Measurements from ENCODE around the gene RCN1.

Gene RCN1

DNA sequence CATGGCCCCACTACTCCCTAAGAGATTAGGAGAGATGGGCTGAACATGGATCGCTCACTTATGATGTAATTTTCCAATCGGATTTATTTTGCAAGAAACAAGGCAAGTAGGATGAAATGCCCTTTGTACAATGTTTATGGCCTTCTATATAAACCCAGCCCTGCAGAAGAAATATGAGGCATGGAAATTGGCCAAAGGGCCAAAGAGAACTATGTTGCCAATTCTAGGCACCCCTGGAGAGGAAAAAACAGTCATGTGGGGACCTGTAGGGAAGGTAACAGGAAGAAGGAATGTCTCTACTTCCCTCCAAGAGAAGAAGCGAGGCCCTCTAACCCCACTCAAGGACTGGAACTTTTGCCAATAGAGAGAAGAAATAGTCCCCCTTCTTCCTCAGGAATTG, 54.4 kb downstream of the RCN1 start:
- TF ChIP-seq GATA3 (IDR thresholded peaks at IDR 0.05; ENCODE audit: low read depth, low read length) (no peak), GATA2 (IDR thresholded peaks at IDR 0.05; ENCODE audit: low read depth, low read length) (no peak)

DNA sequence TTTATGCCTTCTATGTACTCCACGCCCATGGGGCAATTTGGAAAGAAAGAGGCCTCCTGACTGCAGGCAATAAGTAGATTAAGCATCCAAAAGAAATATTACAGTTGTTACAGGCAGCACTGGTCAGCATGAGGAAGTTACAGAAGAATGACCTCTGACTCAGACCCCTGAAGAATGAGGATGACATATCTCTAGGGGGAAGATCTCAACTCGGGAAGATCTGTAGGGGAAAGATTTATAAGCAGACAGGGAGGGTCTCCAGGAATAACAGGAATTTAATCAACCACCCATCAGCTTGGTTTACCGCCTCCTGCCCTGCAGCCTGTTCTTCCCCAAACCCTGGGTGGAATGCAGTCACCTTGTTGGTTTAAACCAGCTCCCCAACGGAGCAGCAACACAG, 58.0 kb downstream of the RCN1 start:
- TF ChIP-seq GATA3 (IDR thresholded peaks at IDR 0.05; ENCODE audit: low read depth, low read length) (no peak), GATA2 (IDR thresholded peaks at IDR 0.05; ENCODE audit: low read depth, low read length) (no peak)

DNA sequence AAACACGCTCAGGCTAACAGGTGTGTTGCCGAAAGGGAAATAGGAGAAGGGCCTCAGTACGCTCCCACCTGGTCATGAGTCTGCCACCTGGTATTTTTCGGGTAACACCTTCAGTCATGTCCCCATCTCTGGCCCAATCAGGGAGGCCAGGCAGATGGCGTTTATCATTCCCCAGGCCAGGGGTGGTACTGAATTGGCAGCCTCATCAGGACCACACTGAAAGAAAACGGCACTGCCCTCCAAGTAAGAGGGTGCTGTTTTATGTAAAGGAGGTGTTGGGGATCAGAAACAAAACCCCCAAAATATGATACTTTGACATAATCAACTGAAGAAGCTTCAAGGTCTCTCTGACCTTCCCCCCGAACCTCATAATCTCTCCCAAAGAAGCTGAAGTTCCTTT, 58.9 kb downstream of the RCN1 start:
- TF ChIP-seq GATA3 (IDR thresholded peaks at IDR 0.05; ENCODE audit: low read depth, low read length): no peak

DNA sequence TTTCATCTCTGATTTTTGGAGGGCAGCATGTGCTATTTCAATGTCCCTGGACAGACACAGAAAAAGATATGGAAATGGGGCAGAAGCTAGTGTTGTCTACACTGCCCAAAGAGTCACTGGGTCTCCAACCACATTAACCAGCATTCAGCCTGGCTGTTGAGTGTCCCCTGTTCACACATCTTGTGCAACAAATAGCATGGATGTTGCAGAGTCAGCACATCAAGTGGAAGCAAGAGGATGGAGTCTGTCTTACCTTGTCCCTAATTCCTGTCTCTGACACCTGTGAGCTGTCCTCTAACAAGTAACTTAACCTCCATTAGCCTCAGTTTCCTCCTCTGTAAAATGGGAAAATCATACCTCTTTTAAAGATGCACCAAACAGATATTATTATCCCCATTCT, 60.2 kb downstream of the RCN1 start:
- TF ChIP-seq GATA3 (IDR thresholded peaks at IDR 0.05; ENCODE audit: low read depth, low read length): no peak

DNA sequence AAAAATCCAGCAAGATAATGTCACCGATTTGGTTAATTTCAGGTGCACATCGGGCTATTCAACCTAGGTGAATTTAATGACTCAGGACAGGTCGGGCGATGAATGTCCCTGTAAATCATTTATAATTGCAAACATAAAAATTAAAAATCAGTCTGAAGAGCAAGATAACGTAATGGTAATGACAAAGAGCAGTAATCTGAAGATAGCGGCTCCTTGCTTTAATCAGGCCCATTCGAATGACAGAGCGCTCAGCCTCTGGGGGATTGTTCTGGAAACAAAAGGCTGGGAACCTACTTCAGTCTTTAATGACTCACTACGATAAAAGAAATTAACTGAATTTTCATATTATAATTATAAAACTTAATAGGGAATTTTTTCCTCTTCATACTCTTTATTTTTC, 61.3 kb downstream of the RCN1 start:
- TF ChIP-seq GATA2 (IDR thresholded peaks at IDR 0.05; ENCODE audit: low read depth, low read length) (no peak), GATA3 (IDR thresholded peaks at IDR 0.05; ENCODE audit: low read depth, low read length) (no peak)

DNA sequence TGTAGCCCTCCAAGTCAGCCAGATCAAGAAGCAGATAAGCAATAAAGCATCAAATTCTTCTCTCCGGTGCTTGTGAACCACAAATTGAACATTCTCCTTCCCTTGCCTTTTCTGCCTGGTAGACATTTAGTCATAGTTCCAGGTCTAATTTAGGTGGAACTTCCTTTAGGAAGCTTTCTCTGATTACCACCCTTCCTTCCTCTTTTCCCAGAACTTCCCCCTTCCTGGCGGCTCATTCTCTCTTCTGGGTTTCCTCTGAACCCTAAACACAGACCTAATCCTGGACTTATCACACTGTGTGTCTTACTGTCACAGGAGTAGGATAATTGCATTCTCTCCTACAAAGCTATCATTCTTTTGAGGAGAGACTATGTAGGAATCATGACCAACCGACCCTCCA, 61.9 kb downstream of the RCN1 start:
- TF ChIP-seq GATA2 (IDR thresholded peaks at IDR 0.05; ENCODE audit: low read depth, low read length) (no peak), GATA3 (IDR thresholded peaks at IDR 0.05; ENCODE audit: low read depth, low read length) (no peak)

DNA sequence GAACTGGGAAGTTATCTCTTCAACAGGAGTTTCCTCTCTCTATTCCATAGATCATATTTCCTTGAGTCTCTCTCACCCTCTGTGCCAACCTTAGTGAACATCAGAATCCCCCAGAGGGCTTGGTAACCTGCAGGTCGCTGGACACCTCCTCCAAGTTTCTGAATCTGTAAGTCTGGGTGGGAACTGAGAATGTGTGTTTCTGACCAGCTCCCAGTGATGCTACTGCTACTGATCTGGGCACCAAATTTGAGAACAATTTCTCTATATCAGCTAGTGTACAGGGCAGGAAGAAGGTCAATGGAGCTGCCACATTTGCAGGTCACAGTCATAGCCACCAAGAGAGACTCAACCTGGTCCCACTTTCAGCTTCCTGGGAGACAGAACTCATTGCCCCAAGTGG, 62.9 kb downstream of the RCN1 start:
- no peak for TF ChIP-seq GATA3 (IDR thresholded peaks at IDR 0.05; ENCODE audit: low read depth, low read length)
- no peak for TF ChIP-seq GATA2 (IDR thresholded peaks at IDR 0.05; ENCODE audit: low read depth, low read length)

DNA sequence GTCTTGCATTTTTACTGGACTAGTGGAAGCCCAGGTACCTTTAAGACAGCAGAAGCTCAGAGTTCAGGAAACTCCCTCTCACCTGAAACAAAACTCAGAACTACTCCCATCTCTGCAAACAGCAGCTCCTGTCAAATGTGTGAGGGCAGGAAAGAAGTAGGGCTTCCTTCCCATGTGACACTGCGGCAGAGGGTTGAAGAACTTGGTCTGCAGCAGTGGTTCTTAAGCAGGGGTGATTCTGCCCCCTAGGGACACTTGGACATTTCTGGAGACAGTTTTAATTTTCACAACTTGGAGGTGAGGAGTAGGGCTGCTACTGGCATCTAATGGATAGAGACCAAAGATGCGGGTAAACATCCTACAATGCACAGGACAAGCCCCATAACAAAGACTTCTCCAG, 63.4 kb downstream of the RCN1 start:
- TF ChIP-seq GATA2 (IDR thresholded peaks at IDR 0.05; ENCODE audit: low read depth, low read length) (no peak), GATA3 (IDR thresholded peaks at IDR 0.05; ENCODE audit: low read depth, low read length) (no peak)
